ENCODE measurements around the gene GALR2.
A peak's percentile ranks its signal among the peaks of the same experiment; 100 is the strongest.

The GALR2 gene

GRCh38 chr17:76124582-76125390 lies 50.2 kb downstream of the GALR2 start:
- Histone ChIP-seq H3K36me3 (ENCODE audit: insufficient read depth, low read length) (no peaks in the 10 kb centered on the region), H3K4me1 (ENCODE audit: insufficient read depth, low read length, severe bottlenecking) (peaks cover 7% of the 10 kb centered on the region), H3K4me2 (ENCODE audit: low read length) (no peak overlapping the region)

GRCh38 chr17:76125391-76125675 lies 50.8 kb downstream of the GALR2 start:
- H3K36me3 ChIP-seq (ENCODE audit: insufficient read depth, low read length), result no peaks in the 10 kb centered on the region
- H3K79me2 ChIP-seq (ENCODE audit: insufficient read depth, low read length), result no peaks in the 10 kb centered on the region
- no peaks in the 10 kb centered on the region for H4K20me1 ChIP-seq (ENCODE audit: insufficient read depth, low read length)
- H3F3A ChIP-seq (ENCODE audit: insufficient read depth, low read length), result no peaks in the 10 kb centered on the region
- no peak overlapping the region for H2AFZ ChIP-seq (ENCODE audit: low read length)
- peaks cover 7% of the 10 kb centered on the region for H3K4me1 ChIP-seq (ENCODE audit: insufficient read depth, low read length, severe bottlenecking)
- no peaks in the 10 kb centered on the region for H3K9me2 ChIP-seq (ENCODE audit: low read depth, low read length)
- H3K9ac ChIP-seq (ENCODE audit: low read length), result no peak overlapping the region
- no peak overlapping the region for H3K4me2 ChIP-seq (ENCODE audit: low read length)
- peaks cover 13% of the 10 kb centered on the region; the same call in 1 of the 2 replicates for H3K27me3 ChIP-seq (ENCODE audit: insufficient read depth, low read length)
- H3K4me3 ChIP-seq (ENCODE audit: low read depth, low read length, poor library complexity, severe bottlenecking), result no peak overlapping the region
- no peak overlapping the region for H3K27ac ChIP-seq (ENCODE audit: low read depth, low read length, poor library complexity, severe bottlenecking)
- TF ChIP-seq, protein P1, sequence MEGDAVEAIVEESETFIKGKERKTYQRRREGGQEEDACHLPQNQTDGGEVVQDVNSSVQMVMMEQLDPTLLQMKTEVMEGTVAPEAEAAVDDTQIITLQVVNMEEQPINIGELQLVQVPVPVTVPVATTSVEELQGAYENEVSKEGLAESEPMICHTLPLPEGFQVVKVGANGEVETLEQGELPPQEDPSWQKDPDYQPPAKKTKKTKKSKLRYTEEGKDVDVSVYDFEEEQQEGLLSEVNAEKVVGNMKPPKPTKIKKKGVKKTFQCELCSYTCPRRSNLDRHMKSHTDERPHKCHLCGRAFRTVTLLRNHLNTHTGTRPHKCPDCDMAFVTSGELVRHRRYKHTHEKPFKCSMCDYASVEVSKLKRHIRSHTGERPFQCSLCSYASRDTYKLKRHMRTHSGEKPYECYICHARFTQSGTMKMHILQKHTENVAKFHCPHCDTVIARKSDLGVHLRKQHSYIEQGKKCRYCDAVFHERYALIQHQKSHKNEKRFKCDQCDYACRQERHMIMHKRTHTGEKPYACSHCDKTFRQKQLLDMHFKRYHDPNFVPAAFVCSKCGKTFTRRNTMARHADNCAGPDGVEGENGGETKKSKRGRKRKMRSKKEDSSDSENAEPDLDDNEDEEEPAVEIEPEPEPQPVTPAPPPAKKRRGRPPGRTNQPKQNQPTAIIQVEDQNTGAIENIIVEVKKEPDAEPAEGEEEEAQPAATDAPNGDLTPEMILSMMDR (IDR thresholded peaks at IDR 0.05; ENCODE audit: low read length), result no peak
- no peak for TF ChIP-seq EZH2 (IDR thresholded peaks at IDR 0.05; ENCODE audit: borderline replicate concordance, low read length)
- no peaks in the 10 kb centered on the region for H3K9me3 ChIP-seq (ENCODE audit: low read length)

More at GRCh38 chr17:76124582-76125390, 50.2 kb downstream of the GALR2 start:
- TF ChIP-seq EZH2 (IDR thresholded peaks at IDR 0.05; ENCODE audit: borderline replicate concordance, low read length), result no peak
- TF ChIP-seq, protein P1 (IDR thresholded peaks at IDR 0.05; ENCODE audit: low read length), result peak; percentile 29
- Histone ChIP-seq H3F3A (ENCODE audit: insufficient read depth, low read length) (no peaks in the 10 kb centered on the region), H3K27ac (ENCODE audit: low read depth, low read length, poor library complexity, severe bottlenecking) (no peak overlapping the region), H3K9ac (ENCODE audit: low read length) (no peak overlapping the region), H4K20me1 (ENCODE audit: insufficient read depth, low read length) (no peaks in the 10 kb centered on the region), H3K9me2 (ENCODE audit: low read depth, low read length) (no peaks in the 10 kb centered on the region), H2AFZ (ENCODE audit: low read length) (no peak overlapping the region), H3K27me3 (ENCODE audit: insufficient read depth, low read length) (peaks cover 13% of the 10 kb centered on the region; the same call in 1 of the 2 replicates), H3K79me2 (ENCODE audit: insufficient read depth, low read length) (no peaks in the 10 kb centered on the region), H3K4me3 (ENCODE audit: low read depth, low read length, poor library complexity, severe bottlenecking) (no peak overlapping the region), H3K9me3 (ENCODE audit: low read length) (no peaks in the 10 kb centered on the region)

- Histone ChIP-seq H3K9ac (ENCODE audit: low read length) (no peak overlapping the region), H3K36me3 (ENCODE audit: insufficient read depth, low read length) (no peaks in the 10 kb centered on the region), H3F3A (ENCODE audit: insufficient read depth, low read length) (no peaks in the 10 kb centered on the region), H2AFZ (ENCODE audit: low read length) (no peak overlapping the region), H3K4me2 (ENCODE audit: low read length) (no peak overlapping the region), H3K4me1 (ENCODE audit: insufficient read depth, low read length, severe bottlenecking) (peaks cover 7% of the 10 kb centered on the region), H4K20me1 (ENCODE audit: insufficient read depth, low read length) (no peaks in the 10 kb centered on the region), H3K27ac (ENCODE audit: low read depth, low read length, poor library complexity, severe bottlenecking) (no peak overlapping the region), H3K27me3 (ENCODE audit: insufficient read depth, low read length) (peaks cover 13% of the 10 kb centered on the region; the same call in 1 of the 2 replicates), H3K4me3 (ENCODE audit: low read depth, low read length, poor library complexity, severe bottlenecking) (no peak overlapping the region), H3K9me2 (ENCODE audit: low read depth, low read length) (no peaks in the 10 kb centered on the region), H3K9me3 (ENCODE audit: low read length) (no peaks in the 10 kb centered on the region), H3K79me2 (ENCODE audit: insufficient read depth, low read length) (no peaks in the 10 kb centered on the region)
- TF ChIP-seq EZH2 (IDR thresholded peaks at IDR 0.05; ENCODE audit: borderline replicate concordance, low read length), result no peak
- TF ChIP-seq, protein P1 (IDR thresholded peaks at IDR 0.05; ENCODE audit: low read length), result no peak
Observed at GRCh38 chr17:76125922-76126321, 51.3 kb downstream of the GALR2 start.
